Motor neuron (in vitro differentiated cells): ENCODE data around the gene CD160. TPM values are rescaled to one million over a fixed set of nuclear protein-coding genes. Genes with fewer than 3 reads are reported as not detected.

Source experiments
- total RNA-seq, 8 experiments: library from RNA; unstranded; fragments of 300-600 nt; gene quantifications; 2 replicates each; pipeline versions ENCODE4 v1.2.3 to v1.2.4, GENCODE V29; 2022

CD160 gene
- total RNA-seq, 8 experiments from 2014 or later = 0.71 to 3.6 (median 2.3) TPM

Other genes starting within 250 kb of the CD160 start
- gene GPR89A, start 111.5 kb upstream of the CD160 start, total RNA-seq = 10 to 100 TPM; 14.1 to 29.0 (median 23.7) TPM
- gene PDZK1, start 12.1 kb upstream of the CD160 start, total RNA-seq = 1 to 10 TPM in 5 of 8 experiments, under 1 TPM in 3; 0.46 to 1.8 (median 1.2) TPM
- gene RNF115, start 104.6 kb downstream of the CD160 start, total RNA-seq = 10 to 100 TPM in 7 of 8 experiments, 1 to 10 TPM in 1; 7.2 to 18.7 (median 16.3) TPM
- 10 to 100 TPM; 26.7 to 54.6 (median 32.0) TPM for gene POLR3C, start 104.7 kb downstream of the CD160 start, total RNA-seq
- gene NUDT17, start 126.1 kb downstream of the CD160 start, total RNA-seq = 1 to 10 TPM; 1.6 to 7.2 (median 3.1) TPM
- gene PIAS3, start 139.6 kb downstream of the CD160 start, total RNA-seq = 10 to 100 TPM in 7 of 8 experiments, 1 to 10 TPM in 1; 8.2 to 24.9 (median 18.9) TPM
- 1 to 10 TPM in 1 of 8 experiments, under 1 TPM in 5, not detected in 2; 0.15 to 1.4 (median 0.32) TPM for gene ANKRD35, start 166.4 kb downstream of the CD160 start, total RNA-seq
- gene ITGA10, start 190.6 kb downstream of the CD160 start, total RNA-seq = 1 to 10 TPM in 3 of 8 experiments, under 1 TPM in 5; 0.27 to 5.7 (median 0.84) TPM
- gene PEX11B, start 199.2 kb downstream of the CD160 start, total RNA-seq = 10 to 100 TPM; 16.6 to 31.0 (median 23.8) TPM
- 100 to 1,000 TPM in 7 of 8 experiments, 10 to 100 TPM in 1; 95.3 to 325 (median 176) TPM for gene RBM8A, start 208.0 kb downstream of the CD160 start, total RNA-seq
- gene LIX1L, start 238.5 kb downstream of the CD160 start, total RNA-seq = 10 to 100 TPM; 15.9 to 34.4 (median 23.2) TPM
- 1 to 10 TPM; 1.1 to 3.8 (median 1.8) TPM for gene ANKRD34A, start 245.1 kb downstream of the CD160 start, total RNA-seq
- gene POLR3GL, start 245.2 kb downstream of the CD160 start, total RNA-seq = 10 to 100 TPM; 12.5 to 55.4 (median 38.4) TPM